PC-9 (cell line): ENCODE results near the gene RNASE4. TPM values are rescaled to one million over a fixed set of nuclear protein-coding genes. Genes with fewer than 3 reads are reported as not detected.

Source experiments
- BruUV-seq: library from RNA; stranded (reverse); fragments of 400-500 nt; replicated peaks from 2 replicates; lab custom pipeline; 2021; lab: Mats Ljungman, UMichigan
- CTCF ChIA-PET: fragments of 300-600 bp; sonication (Branson Sonifier 250); formaldehyde crosslinking; loops from one replicate; lab custom pipeline; 2022; ENCODE audit warnings: antibody characterized with exemption; lab: Charles Lee
- POLR2A ChIA-PET: fragments of 300-600 bp; sonication (Branson Sonifier 250); formaldehyde crosslinking; loops from one replicate; lab custom pipeline; 2022; ENCODE audit warnings: antibody characterized with exemption; ENCODE audit not compliant: unreplicated experiment; lab: Charles Lee
- DNase-seq, 2 experiments: peaks; one replicate each; pipeline versions ENCODE4 v3.0.0 to v3.0.0-alpha.2; 2015 to 2022; ENCODE audit warnings: mixed read lengths in 1 of 2
- H2AFZ ChIP-seq: fragments of 200-600 bp; sonication (generic); 2 replicates; pipeline ENCODE4 v1.8.1; 2017; ENCODE audit warnings: antibody characterized with exemption
- H3F3A ChIP-seq: fragments of 200-600 bp; sonication (generic); 2 replicates; pipeline ENCODE4 v1.8.1; 2017; ENCODE audit warnings: antibody characterized with exemption, mild to moderate bottlenecking, low read depth; ENCODE audit not compliant: insufficient read depth
- H3K27ac ChIP-seq: fragments of 200-600 bp; sonication (generic); 2 replicates; pipeline ENCODE4 v1.6.1; 2016; ENCODE audit warnings: mixed run types
- H3K27me3 ChIP-seq: fragments of 200-600 bp; sonication (generic); 2 replicates; pipeline ENCODE4 v1.6.1; 2016; ENCODE audit warnings: low read depth, mixed run types; ENCODE audit not compliant: insufficient read depth
- H3K36me3 ChIP-seq: fragments of 200-600 bp; sonication (generic); 2 replicates; pipeline ENCODE4 v1.6.1; 2016; ENCODE audit warnings: low read depth, mixed run types
- H3K4me1 ChIP-seq: fragments of 200-600 bp; sonication (generic); replicated peaks from 2 replicates; pipeline ENCODE4 v1.6.1; 2016; ENCODE audit warnings: mixed run types; ENCODE audit not compliant: insufficient read depth
- H3K4me2 ChIP-seq: fragments of 200-600 bp; sonication (generic); 2 replicates; pipeline ENCODE4 v1.6.1; 2017; ENCODE audit warnings: mixed run types
- H3K4me3 ChIP-seq: fragments of 200-600 bp; sonication (generic); 2 replicates; pipeline ENCODE4 v1.6.1; 2016; ENCODE audit warnings: mixed run types
- H3K79me2 ChIP-seq: fragments of 200-600 bp; sonication (generic); 2 replicates; pipeline ENCODE4 v1.6.1; 2017; ENCODE audit warnings: low read depth, mixed run types
- H3K9me2 ChIP-seq: fragments of 200-600 bp; sonication (generic); 2 replicates; pipeline ENCODE4 v1.8.1; 2017; ENCODE audit warnings: mild to moderate bottlenecking; ENCODE audit not compliant: insufficient read depth
- H3K9me3 ChIP-seq: fragments of 200-600 bp; sonication (generic); 2 replicates; pipeline ENCODE4 v1.8.1; 2016; ENCODE audit warnings: low read depth; ENCODE audit not compliant: insufficient read depth
- H4K20me1 ChIP-seq: fragments of 200-600 bp; sonication (generic); 2 replicates; pipeline ENCODE4 v1.8.1; 2017; ENCODE audit not compliant: insufficient read depth
- EZH2 ChIP-seq: fragments of 200-600 bp; sonication (generic); IDR thresholded peaks from 2 replicates; pipeline ENCODE4 v1.8.0; 2017; ENCODE audit warnings: antibody characterized with exemption, low read depth
- intact Hi-C: fragments of 100-400 bp; cut with micrococcal nuclease; formaldehyde crosslinking; loops from one replicate; pipeline ENCODE4 v1.10.0; 2022; ENCODE audit not compliant: unreplicated experiment
- total RNA-seq: library from RNA; stranded (reverse); gene quantifications from 2 replicates; pipeline ENCODE4 v1.2.3, GENCODE V29; 2021
- TF ChIP-seq, protein P1 (sequence below): fragments of 200-600 bp; sonication (generic); conservative IDR thresholded peaks from 2 replicates; pipeline ENCODE4 v1.6.1; 2017; ENCODE audit warnings: mixed run types, antibody characterized with exemption, mild to moderate bottlenecking, moderate library complexity

The RNASE4 gene
- total RNA-seq, 1 experiment from 2014 or later = 4.0 TPM

DNA sequence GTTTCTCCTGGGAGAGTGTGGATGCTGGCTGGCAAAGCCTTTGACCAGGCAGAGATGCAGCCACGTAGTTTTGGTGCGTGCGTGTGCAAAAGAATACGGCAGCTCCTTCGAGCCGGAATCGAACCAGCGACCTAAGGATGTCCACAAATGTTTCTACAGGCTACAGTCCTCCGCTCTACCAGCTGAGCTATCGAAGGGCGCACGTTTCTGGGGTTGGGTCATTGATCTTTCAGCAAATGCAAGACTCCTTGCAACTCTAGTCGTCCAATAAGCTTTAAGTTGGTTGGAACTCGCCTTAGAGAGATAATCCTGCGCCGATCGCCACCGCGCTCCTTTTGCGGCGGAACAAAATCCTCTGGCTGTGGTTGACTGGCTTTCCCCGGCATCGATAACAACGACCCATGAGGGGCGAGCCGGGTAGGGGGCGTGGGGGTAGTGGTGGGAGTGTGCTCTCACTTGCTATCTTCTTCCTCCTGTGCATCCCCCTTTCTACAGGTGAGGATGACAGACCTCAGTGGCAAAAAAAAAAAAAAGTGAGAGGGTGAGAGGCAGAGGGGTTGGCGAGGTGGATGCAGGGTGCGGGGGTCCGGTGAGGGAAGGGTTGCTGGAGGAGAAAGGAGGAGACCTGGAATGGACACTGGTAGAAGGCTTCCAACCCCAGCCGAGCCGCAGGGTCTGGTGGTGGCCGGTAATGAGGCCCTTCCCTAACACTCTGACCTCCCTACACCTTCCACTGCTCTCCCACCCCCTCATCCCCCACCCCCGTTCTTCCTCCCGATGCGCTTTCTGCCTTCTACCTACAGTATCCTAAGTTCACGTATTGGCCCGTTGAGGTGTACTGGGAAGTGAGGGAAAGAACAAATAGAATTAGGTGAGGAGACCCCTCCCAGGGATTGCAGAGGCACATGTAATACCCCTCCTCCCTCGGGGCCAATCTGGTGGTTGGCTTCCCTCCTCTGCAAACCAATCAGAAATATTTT is 31.1 kb upstream of the RNASE4 start:
- peak overlapping the region; percentile 65 for H3K4me2 ChIP-seq

DNA sequence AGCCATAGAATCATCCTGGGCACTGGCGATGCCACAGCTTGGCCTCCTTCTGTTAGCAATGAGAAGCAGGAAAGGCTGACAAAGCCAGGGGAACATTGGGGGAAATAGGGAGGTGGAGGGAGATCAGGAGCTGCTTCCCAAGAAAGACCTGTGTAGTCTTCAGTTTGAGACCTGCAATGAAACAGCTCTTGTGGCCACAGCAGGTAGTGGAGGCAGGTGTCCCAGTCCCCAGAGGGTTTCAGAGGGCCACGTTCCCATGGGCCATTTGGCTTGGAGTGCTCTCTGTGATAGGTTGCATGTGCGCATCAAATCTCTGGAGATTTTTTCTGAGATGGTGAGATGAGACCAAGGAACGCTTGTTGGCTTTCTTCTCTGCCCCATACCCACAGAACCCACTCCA is 28.5 kb upstream of the RNASE4 start:
- Histone ChIP-seq H3K36me3 (no peaks in the 10 kb centered on the region), H3K4me3 (no peak overlapping the region), H2AFZ (no peak overlapping the region), H3K79me2 (no peaks in the 10 kb centered on the region), H3K4me1 (no peaks in the 10 kb centered on the region), H3K27ac (no peak overlapping the region), H3F3A (no peaks in the 10 kb centered on the region), H3K27me3 (no peaks in the 10 kb centered on the region), H3K9me3 (no peaks in the 10 kb centered on the region), H3K4me2 (no peak overlapping the region), H4K20me1 (no peaks in the 10 kb centered on the region), H3K9me2 (no peaks in the 10 kb centered on the region)
- BruUV-seq = no TSS peak
- CTCF ChIA-PET = no interaction called here
- DNase-seq = no peak
- TF ChIP-seq, protein P1, sequence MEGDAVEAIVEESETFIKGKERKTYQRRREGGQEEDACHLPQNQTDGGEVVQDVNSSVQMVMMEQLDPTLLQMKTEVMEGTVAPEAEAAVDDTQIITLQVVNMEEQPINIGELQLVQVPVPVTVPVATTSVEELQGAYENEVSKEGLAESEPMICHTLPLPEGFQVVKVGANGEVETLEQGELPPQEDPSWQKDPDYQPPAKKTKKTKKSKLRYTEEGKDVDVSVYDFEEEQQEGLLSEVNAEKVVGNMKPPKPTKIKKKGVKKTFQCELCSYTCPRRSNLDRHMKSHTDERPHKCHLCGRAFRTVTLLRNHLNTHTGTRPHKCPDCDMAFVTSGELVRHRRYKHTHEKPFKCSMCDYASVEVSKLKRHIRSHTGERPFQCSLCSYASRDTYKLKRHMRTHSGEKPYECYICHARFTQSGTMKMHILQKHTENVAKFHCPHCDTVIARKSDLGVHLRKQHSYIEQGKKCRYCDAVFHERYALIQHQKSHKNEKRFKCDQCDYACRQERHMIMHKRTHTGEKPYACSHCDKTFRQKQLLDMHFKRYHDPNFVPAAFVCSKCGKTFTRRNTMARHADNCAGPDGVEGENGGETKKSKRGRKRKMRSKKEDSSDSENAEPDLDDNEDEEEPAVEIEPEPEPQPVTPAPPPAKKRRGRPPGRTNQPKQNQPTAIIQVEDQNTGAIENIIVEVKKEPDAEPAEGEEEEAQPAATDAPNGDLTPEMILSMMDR = no peak
- no peak for TF ChIP-seq EZH2
- intact Hi-C loops = no loop called here
- POLR2A ChIA-PET = no interaction called here

More for the DNA sequence above, 31.1 kb upstream of the RNASE4 start:
- no peaks in the 10 kb centered on the region for H3F3A ChIP-seq
- no peaks in the 10 kb centered on the region for H3K9me3 ChIP-seq
- ChIA-PET POLR2A (no interaction called here), CTCF (no interaction called here)
- no peak overlapping the region for H3K27ac ChIP-seq
- intact Hi-C loops = no loop called here
- no peaks in the 10 kb centered on the region for H3K36me3 ChIP-seq
- H3K79me2 ChIP-seq = no peaks in the 10 kb centered on the region
- H3K27me3 ChIP-seq = no peaks in the 10 kb centered on the region
- H3K4me1 ChIP-seq = no peaks in the 10 kb centered on the region
- no peak for TF ChIP-seq EZH2
- no peaks in the 10 kb centered on the region for H3K9me2 ChIP-seq
- H4K20me1 ChIP-seq = no peaks in the 10 kb centered on the region
- 0 out of 2 replicates have a peak overlapping the region, but pooled peaks have one; percentile 27 for H2AFZ ChIP-seq
- peak in 1 of 2 experiments; percentile 50 for DNase-seq
- peak overlapping the region; percentile 43; the same call in 1 of the 2 replicates for H3K4me3 ChIP-seq
- no TSS peak for BruUV-seq

DNA sequence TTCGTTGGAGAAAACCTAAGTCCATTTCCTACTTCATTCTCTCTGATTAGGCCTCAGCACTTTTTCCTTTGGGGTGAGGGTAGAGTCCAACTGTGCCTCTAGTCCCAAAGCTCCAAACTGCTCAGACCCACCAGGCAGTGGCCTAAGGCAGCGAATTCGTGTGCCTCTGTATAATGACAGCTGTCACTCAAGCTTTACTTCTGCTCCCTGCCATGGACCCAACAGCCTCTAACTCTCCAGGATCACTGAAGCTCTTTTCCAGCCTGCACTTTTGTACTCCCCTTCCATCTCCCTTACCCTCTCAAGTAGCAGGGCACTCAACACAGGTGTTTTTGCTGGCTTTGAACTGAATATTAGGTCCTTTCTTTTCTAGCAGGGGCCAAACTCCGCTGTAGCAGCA is 28.1 kb upstream of the RNASE4 start:
- no peaks in the 10 kb centered on the region for H3F3A ChIP-seq
- no peak overlapping the region for H3K4me2 ChIP-seq
- no peaks in the 10 kb centered on the region for H3K4me1 ChIP-seq
- H3K9me2 ChIP-seq = no peaks in the 10 kb centered on the region
- no peak overlapping the region for H3K4me3 ChIP-seq
- no peaks in the 10 kb centered on the region for H4K20me1 ChIP-seq
- intact Hi-C loops = no loop called here
- no peak overlapping the region for H3K27ac ChIP-seq
- H2AFZ ChIP-seq = no peak overlapping the region
- no peaks in the 10 kb centered on the region for H3K36me3 ChIP-seq
- no peak for DNase-seq
- ChIA-PET POLR2A (no interaction called here), CTCF (no interaction called here)
- no peaks in the 10 kb centered on the region for H3K9me3 ChIP-seq
- no TSS peak for BruUV-seq
- TF ChIP-seq, protein P1 = no peak
- no peak for TF ChIP-seq EZH2
- H3K79me2 ChIP-seq = no peaks in the 10 kb centered on the region
- H3K27me3 ChIP-seq = no peaks in the 10 kb centered on the region
